8988T (cell line): ENCODE measurements around the gene MYO5C.

ENCODE experiments used
- DNase-seq: peaks from one replicate; pipeline ENCODE4 v3.0.0; 2011

MYO5C gene

DNA sequence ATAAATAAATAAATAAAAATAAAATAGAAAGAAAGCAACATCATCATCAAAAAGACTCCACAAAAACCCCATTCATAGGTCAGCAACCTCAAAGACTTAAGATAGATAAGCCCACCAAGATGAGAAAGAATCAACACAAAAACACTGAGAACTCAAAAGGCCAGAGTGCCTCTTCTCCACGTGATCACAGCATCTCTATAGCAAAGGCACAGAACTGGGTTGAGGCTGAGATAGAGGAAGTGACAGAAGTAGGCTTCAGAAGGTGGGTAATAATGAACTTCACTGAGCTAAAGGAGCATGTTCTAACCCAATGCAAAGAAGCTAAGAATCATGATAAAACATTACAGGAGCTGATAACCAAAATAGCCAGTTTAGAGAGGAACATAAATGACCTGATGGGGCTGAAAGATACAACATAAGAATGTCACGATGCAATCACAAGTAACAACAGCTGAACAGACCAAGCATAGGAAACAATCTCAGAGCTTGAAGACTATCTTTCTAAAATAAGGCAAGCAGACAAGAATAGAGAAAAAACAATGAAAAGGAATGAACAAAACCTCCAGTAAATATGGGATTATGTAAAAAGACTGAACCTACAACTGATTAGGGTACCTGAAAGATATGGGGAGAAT is 130.9 kb downstream of the MYO5C start:
- no peak for DNase-seq

DNA sequence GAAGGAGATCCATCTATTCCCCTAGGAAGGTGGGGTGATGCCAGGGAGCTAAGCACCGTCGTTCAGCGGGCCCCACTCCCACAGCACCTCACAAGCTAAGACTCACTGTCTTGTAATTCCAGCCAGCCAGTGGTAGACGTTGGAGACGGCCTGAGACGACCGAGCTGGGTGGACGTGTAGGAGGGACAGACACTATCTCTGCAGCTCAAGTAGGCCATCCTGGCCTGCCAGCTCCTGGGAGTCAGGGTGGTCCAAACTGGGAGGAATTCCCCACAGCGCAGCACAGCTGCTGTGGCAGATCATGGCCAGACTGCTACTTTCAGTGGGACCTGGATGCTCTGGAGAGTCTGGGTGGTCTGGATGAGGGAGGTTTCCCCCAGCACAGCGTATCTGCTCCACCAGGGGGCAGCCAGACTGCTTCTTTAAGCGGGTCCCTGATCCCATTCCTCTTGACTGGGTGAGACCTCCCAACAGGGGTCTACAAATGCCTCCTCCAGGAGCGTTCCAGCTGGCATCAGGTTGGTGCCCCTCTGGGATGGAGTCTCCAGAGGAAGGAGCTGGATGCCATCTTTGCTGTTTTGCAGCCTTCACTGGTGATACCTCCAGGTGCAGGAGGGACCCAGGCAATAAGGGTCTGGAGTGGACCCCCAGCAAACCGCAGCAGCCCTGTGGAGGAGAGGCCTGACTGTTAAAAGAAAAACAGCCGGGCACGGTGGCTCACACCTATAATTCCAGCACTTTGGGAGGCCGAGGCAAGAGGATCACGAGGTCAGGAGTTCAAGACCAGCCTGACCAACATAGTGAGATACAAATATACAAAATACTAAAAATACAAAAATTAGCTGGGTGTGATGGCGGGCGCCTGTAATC is 132.0 kb downstream of the MYO5C start:
- no peak for DNase-seq

DNA sequence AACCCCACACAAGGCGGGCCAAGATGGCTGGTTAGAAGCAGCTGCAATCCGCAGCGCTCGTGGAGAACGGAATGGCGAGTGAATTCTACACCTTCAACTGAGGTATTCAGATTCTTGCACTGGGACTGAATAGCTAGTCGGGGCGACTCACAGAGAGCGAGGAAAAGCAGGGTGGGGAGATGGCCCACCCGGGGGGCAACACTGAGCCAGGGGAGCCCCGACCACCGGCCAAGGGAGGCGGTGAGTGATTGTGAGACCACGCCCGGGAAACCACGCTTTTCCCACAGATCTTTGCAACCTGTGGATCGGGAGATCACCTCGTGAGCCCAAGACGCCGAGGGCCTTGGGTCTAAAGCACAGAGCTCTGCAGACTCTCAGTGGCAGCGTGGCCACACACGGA is 132.7 kb downstream of the MYO5C start:
- no peak for DNase-seq

- DNase-seq, result no peak
Observed at GRCh38 chr15:52162260-52162659, 133.3 kb downstream of the MYO5C start.

- DNase-seq, result no peak
Observed at GRCh38 chr15:52161406-52161966, 134.1 kb downstream of the MYO5C start.

- no peak for DNase-seq
Observed at GRCh38 chr15:52159645-52160044, 136.0 kb downstream of the MYO5C start.

GRCh38 chr15:52158084-52158765 is 137.4 kb downstream of the MYO5C start:
- DNase-seq, result no peak

GRCh38 chr15:52155878-52156277 is 139.7 kb downstream of the MYO5C start:
- no peak for DNase-seq

DNA sequence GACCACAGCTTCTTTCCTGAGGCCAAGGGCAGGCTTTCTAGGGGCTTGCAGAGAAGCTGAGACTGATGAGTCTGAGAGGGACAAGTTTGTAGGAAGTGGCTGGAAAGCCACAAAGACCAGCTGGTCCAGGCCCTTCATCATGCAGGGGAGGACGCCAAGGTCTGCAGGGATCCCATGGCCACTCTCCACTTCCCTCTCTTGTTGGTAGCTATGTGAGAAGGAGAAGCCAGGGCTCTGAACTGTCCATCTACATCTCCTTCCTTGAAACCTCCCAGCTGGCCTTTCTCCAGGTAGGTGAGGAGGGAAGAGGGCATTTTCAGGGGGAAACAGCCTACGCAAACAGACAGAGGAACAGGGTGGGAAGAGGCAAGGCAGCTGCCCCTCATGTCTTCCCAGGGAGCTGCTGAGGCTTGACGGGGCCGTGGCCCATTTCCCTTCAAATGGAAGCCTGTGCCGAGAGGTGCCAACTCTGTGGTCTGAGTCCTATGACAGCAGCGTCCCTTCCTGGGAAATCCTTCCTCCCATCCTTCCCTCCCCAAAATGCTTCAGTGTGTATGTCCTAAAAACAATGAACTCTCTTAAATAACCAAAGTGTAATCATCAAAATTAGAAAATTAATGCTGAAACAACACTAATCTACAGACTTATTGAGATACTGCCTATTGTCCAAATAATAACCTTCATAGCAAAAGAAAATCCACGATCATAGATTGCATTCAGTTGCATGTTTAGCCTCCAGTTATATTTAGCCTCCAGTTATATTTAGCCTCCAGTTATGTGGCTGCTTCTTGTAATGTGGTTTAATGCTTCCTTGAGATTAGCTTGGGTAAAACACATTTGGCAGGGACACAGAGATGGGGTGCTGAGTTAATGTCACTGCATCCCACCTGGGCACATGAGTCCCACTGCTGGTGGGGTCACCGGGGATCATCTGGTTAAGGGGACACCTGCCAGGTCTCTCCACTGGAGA is 140.4 kb downstream of the MYO5C start:
- DNase-seq, result no peak

DNA sequence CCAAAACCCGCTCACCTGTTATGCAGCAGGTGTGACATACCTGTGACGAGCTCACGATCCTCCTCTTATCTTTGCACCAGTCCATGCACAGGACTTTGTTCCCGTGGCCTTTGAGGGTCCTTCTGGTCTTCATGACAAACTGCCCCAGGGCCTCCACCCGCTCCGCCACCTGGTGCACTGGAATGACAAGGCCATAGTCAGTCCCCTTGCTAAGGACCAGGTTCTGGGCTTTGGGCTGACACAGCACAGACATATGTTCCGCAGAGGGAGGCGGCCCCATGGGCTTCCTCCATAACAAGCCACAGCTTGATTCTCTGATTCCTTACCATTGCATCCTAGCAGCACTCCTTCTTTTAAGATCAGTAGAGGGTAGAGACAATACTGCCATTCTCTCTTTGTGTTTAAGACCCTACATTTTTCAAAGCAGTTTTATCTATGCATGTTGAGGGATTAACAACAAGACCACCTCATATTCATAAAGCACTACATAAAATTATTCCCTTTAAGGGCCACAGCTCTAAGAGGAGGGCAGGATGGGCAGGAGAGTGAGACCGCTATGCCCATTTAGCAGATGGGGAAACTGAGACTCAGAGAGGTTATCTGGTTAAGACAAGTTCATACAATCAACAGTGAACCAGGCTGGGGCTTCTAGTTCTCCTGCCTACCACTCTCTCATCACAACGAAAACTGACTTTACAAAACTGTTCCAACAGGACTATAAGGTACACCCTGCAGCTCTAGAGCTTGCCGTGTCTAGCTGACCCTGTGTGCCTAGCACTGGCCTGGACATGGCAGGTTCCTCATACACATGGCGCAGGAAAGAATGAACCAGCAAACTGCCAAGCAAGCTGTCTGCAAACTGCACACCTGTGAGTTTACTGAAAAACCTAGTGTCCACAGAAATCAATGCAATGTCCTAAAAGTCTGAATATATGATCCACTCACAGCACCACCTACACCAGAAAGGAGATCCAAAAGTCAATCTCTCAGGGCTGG is 141.4 kb downstream of the MYO5C start:
- no peak for DNase-seq

GRCh38 chr15:52151353-52151752 is 144.3 kb downstream of the MYO5C start:
- no peak for DNase-seq

DNA sequence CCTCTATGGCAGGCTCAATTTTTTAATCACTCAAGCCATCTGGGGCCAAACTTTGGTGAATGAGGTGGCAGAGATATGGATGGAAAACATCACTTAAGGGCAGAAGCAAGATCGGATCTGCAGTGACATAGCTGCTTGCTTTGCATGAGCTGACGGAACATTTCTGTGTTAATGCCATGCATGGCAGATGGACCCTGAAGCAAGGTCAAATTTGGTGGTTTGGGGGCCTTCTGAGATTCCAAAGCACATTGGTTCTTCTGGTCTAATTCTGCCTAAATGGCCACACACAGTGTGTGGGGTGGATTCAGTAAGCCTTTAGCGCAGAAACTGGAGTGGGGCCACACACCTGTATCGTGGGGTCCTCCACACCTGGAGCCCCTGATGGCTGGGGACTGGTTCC is 144.7 kb downstream of the MYO5C start:
- no peak for DNase-seq

DNA sequence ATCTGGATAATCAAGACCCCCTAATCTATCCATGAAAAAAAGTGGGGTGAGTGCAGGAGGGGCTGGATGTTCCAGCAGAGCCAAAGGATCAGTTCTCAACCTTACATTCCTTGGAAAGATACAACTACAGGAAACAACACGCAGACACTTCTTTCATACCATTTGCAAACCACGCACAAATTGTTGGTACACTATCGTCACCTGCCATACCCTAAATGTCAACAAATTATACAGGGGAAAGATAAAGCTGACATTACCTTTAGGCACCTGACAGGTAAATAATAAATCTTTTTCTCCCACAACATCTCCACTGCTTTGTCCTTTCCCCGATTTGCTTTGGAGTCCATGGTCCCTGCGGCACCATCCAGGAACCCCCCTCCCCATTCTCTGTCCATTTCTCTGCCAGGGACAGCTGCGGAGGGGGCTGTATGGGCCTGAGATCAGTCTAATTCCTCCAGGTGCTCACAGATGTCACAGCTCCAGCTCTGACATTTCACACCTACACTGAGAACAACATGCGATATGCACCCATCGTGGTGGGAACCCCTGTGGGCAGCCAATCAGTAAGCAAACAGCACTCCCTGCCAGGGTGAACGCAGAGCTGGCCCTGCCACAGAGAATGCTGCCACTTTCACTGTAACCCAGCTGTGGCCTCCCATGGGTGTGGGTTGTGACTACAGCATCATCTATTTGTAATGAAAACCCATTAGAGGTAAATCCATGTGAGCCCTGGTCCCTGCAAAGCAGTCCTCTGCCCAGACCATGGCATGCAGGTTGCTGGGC is 145.4 kb downstream of the MYO5C start:
- no peak for DNase-seq

DNA sequence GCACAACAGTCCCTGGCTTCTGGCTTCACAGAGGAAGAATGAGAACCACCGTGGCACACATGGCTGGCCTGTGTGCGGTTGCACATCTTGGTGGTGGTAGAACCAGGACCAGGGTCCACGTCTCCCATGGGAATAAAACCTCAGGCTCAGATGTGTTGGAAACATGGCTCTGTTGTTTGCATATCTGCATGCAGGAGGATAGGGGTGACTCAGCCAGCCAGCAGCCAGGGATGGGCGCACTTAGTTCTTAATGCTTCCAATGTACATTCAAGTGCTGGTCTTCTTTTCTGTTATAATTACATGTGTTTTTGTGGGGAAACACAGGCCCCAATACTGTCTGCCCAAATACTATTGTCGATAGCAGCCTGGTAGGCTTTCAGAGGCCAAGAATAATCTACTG is 147.2 kb downstream of the MYO5C start:
- no peak for DNase-seq

- DNase-seq, result no peak
Observed at GRCh38 chr15:52146776-52147175, 148.8 kb downstream of the MYO5C start.

- no peak for DNase-seq
Observed at GRCh38 chr15:52146261-52146660, 149.3 kb downstream of the MYO5C start.

- no peak for DNase-seq
Observed at GRCh38 chr15:52144656-52145178, 150.9 kb downstream of the MYO5C start.

DNA sequence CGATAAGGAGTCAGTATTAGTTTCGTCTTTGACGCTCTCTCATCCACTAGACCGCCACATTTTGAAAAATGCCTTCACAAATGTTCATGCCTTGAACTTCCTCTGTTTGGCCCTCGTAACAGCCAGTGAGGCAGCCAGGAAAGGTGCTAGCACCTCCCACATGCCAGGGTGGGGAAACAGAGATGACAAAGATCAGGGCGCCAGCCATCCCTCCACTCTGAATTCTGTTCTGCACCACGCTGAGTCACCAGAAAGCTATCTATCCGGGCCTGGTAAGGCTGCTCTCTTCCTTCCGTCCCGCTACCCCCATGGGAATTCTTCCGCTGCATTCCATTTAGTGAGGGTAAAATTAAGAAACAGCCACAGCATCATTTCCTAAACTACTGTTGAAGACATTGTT is 151.7 kb downstream of the MYO5C start:
- DNase-seq, result peak; percentile 51
